Ammon's horn (tissue), 1 donor: Measurements from ENCODE around the gene CEP120.
"Not testable (repeated sequence)": the region's sequence is repeated elsewhere in the genome, so short reads cannot be mapped to it uniquely, and the experiment has no call there.

ENCODE experiments used
- DNase-seq: peaks from one replicate; pipeline ENCODE4 v3.0.0-alpha.2; 2016; ENCODE audit warnings: low spot score

Gene CEP120

DNA sequence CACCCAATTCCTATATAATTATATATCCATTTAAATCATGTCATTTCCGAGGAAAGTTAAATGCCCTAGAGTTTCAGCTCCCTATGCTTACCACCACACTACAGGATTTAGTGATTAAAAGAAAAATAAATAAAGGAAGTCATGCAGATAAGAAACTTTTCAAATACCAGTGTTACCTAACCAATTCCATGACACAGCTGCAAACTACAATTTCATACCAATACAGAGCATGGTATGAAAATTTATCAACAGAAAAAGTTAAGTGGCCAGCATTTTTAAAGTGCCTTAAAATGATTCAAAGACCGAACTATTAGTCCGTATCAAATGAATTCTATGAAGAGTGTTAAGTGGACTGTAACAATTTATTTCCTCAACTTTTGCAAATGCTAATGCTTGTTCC lies 35.9 kb downstream of the CEP120 start:
- DNase-seq, result no peak

DNA sequence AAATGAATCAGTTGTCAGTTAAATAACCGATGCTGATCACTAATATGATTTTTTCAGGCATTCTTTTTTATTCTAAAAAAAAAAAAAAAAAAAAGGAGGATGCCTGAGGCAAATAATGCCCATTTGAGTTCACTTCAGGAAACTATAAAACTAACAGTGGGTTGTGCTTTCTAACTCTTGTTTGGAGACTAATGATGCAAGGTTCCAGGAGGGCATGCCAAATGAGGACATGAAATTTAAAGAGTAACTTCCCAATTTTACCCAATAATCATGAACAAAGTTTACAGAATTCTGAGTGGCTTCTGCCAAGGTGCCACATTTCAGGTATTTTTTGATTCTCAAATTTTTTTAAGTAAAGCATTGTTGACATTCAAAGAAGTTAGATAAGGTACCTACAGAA lies 41.0 kb downstream of the CEP120 start:
- no peak for DNase-seq

DNA sequence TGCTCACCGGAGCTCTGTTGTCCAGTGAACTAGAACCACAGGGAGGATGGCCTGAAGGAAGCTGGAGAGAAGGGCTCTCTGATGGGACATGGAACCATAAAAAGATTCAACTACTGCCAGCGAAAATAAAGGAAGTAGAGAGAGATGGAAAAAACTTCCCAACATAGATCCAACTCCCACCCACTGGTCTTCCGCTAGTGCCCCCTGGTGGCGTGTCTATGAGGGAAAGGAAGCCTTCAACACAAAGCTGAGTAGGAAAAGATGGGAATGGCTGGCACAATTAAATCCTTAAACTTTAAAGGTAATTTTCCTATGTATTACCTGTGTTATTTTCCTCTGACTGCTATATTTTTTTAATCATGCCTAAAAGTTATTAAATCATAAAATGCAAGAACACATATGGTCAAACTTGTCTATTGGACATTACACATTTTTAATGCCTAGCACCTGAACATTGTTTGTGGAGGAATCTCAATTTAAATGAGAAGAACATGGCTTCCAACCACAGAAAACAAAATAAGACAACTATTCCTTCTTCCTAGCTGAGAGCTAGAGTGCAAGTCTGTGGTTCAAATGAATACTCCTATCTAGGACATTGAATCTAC lies 51.5 kb downstream of the CEP120 start:
- DNase-seq, result peak; percentile 16

DNA sequence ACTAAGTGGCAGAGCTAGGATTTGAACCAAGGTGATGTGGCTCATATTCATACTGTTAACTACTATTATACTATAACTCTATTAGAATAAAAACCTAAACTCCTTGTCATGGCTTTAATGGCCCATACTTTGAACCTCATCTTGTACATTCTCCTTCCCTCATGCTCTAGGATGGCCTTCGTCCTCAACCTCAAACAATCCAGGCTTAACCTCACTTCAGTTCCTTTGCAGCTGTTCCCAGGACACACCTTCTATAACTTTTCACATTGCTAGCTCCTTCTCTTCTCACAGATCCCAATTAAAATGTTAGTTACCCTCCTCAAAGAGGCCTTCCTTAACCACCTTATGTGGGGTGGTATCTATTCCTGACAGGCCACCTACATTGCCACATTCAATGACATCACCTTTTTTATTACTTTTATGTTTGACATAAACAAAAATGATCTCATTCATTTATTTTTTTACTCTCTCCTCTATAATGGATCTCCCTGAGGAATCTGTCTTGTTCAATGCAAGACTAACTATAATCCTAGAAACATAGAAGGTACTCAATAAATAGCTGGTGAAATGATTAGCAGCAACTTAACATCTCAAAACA lies 53.7 kb downstream of the CEP120 start:
- DNase-seq, result no peak

DNA sequence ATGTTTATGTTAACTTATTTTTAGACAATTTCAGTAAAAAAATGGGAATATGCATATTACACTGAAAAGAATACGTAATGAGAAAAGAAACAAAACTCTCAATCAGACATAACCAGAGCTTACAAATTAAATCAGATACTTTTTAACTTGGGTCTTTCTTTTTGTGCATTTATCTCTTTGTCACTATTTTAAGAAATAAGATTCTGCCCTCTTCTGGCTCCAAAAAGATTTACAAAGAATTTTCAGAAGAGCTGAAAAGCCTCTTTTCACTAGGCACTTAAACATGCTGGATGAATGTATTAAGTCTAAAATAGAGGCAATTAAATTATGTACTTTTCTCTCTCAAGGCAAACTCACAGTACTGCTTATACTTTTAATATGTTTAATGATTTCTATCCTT lies 55.5 kb downstream of the CEP120 start:
- no peak for DNase-seq

DNA sequence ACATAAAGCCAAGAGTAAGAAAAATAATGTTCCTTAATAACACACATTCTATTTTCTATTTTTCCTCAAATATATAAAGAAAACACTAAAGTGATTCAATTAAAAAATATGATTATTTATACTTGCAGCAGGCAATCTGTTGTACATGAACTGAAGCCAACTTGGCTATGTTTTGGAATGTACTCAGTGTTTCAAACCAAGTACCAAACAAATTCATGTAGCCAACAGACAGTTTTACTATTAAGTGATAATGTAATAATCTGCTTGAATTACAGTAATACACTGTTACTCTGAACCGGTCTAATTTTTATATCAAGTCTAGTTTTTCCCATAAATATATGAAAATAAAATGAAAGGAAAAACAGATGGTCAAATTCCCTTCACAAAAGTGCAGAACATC lies 58.0 kb downstream of the CEP120 start:
- peak; percentile 40 for DNase-seq

DNA sequence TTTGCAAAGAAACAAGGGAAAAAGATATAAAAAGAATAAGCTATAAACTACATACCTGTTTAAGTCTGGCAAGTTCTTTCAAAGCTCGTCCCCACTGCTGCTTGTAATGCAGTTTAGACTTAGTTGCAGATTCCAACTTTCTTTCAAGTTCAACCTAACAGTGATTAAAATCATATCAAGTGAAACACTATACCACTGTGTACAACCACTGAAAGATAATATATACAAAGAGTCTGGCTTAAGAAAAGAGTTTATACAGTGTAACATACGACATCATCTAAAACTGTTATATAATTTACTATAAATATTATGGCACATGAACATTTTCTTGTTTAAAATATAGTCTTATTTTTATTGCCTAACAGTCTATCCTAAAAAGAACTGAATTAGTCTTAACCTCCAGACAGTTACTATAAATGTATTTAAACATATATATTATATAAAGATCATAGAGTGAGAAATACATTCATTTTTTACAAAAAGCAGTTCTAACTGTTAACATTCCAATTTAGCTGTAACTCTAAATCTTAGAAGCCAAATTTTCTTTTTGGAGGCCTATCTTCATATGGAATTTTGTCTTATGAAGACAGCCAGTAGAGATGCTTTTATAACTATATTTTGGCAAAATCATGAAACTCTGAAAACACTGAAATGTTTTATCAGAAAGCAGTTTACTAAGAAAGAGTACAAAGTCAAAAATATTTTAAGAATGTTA lies 58.6 kb downstream of the CEP120 start:
- no peak for DNase-seq

DNA sequence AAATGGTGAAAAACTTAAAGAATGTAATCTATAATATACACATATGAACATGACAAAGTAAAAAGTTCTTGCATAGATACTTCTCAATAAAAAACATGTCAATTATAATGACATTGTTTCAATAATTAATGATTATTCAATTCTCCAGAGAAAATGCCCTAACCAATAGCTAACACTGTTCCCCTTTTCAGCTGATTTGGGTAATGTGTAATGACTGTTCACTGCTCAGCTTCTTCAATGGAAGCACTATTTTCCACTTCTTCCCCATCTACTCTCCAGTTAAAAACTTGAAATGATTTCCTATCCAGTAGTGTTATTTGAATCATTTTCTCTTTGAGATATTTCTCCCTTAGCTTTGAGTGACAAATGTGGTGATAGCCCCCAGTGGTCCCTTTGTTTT lies 62.3 kb downstream of the CEP120 start:
- DNase-seq, result no peak

DNA sequence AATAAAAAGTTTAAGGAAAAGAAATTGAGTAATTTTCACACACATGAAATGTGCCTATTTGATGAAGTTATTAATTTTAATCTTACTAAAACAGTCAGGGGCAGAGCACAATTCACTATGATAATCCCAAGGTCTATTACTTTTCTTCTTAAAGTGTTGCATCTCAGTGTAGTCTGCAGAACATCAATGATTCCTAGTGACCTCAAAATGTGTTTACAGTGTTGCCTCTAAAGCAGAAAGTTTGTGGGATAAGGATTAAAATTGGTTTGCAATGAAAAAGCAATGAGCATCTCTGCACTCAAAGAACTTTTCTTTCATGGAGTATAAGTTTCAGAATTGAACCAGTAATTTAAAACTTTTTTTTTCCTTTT lies 63.0 kb downstream of the CEP120 start:
- no peak for DNase-seq

DNA sequence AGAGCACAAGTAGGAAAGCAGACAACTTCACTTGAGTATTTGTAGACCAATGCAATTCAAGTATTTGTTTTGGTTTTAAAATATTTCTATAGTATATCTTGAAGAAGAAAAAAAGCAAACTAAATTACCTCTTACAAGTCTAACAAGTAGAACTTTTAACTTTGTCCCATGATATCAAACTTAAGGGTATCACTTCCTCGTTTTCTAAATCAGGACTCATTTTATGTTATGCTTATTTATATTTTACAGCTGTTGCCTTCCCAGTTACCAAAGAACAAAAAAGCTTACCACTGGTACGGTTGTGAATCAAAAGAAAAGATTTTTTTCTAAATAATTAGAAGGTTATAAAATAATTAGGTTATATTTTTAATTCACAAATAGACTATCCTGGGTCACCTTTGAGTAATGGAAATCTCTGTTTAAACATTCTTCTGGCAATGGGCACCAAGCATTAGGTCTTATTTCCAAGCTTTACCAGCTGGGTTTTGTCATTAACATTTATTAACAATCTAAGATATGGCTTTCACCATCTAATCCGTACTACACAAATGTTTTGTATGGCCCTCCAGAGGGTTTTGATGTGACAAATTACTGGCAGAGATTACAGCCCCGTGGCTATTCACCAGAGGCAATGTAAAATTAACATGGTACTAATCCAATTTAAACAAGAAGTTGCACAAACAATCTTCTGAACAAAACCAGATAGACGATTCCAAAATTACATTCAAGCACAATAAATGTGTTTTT lies 63.6 kb downstream of the CEP120 start:
- no peak for DNase-seq

DNA sequence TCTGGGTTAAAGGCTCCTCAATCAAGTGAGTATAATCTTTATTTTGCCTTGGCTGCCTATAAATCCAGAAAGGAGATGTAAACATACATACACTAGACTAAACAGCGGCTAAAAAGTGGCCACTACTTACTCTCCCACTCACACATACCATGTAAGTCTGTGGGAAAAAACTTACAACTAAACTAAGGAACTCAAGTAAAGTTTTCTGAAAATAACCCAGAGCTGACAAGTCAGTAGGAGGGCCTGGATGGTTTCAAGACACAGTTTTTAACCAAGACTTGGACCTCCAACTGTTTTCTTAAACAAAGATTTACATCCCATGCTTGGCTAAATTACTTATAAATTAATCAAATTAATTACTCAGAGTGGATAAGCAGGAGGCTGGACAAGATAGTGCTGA lies 64.5 kb downstream of the CEP120 start:
- DNase-seq, result no peak

DNA sequence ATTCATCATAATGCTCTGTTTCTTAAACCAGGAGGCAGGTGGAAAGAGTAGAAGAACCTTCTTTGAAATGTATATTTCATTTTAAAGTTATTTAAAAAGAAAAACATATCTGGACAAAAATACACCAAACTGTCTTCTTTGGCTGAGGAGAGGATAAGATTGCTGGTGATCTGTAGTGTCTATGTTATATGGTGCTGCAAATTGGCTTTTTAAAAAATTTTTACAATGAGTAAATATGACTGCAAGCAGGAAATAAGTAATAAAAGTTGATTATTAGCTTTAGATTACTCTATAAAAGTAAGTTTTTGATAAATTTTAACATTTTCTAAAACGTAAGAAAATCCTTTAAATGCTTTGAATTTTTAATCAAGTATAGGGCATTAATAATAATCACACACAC lies 64.9 kb downstream of the CEP120 start:
- no peak for DNase-seq

DNA sequence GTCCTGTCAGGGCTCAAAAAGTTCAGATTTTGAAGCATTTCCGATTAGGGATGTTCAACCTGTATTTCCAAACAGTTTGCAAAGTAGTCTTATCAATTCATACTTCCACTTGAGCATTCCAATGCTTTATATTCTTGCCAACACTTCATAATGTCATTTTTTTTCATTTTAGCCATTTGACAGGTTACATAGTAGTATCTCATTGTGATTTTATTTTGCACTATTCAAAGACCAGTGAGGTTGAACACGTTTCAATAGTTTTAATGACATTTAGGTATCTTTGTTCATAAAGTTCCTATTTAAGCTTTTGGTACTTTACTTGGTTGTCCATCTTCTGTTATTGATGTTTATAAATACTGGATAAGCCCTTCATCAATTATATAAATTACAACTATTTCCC lies 71.4 kb downstream of the CEP120 start:
- no peak for DNase-seq

DNA sequence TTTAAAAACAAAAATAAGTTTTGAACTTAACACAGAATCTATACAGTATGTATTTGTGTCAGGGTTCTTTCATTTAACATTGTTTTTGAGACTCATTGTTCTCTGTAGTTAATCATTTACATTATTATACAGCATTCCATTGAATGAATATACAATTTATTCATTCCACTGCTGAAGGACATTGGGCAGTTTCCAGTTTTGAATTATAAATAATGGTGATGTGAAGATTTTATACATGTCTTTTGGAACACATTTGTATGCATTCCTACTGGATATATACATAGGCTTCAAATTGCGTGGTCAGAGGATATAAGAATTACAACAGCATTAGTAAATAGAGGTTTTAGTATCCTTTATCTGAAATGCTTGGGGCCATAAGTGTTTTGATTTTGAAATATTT lies 72.0 kb downstream of the CEP120 start:
- no peak for DNase-seq

DNA sequence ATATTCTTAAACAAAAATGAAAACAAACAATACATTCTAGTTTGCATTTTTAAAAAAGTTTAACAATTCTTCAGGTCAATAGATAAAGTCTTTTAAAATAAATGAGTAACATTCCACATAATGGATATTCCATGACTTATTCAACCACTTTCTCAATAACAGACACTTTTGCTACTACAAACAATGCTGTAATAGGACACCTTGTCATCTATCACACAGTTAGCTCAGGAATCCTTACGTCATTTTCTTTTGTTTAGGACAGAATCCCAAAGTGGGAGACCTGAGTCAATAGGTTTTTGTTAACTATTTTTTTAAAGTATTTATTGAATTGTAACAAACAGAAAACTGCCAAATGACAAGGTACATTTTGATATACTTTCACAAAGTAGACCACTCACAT lies 72.5 kb downstream of the CEP120 start:
- no peak for DNase-seq

DNA sequence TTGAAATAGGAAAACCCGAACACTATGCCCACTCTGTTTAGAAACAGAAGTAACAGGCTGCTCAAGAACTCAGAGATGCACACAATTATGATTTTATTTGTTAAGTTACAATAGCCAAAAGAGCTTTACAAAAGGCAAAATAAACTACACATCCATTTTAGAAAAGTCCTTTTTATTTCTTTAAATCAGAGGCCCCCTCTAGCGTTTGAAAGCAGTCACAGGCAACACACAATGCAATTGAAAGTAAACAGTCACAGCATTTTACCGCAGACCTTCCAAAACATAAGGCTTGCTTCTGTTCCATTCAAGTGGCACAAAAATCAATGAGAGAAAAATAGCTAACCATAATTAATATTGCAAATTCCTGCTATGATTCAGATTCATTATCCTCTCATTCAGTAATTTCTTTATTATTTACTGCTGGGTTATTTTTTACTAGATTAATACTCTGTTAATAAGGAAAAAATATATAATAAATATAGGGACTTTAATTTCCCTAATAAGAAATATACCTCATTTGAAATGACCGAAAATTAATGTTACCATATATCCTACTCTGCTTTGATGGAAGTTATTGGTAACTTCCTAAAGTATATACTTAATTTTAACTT lies 78.3 kb downstream of the CEP120 start:
- DNase-seq, result peak; percentile 66

DNA sequence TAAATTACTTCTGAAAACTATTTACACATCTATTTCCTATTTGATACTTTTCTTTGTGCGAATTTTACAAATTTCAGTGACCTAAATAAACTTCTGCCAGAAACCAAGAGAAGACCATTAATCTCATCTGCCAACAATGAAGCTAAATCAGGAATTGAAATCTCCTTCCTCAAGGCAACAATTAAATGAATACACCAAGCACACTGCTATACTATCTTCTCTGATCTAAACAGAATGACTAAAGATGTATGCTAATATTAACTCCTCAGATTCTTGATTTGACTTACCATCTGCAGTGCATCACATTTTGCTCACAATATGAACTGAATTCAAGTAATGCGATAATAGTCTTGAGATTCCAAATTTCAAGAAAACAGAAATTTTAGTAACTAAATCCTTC lies 82.3 kb downstream of the CEP120 start:
- no peak for DNase-seq

DNA sequence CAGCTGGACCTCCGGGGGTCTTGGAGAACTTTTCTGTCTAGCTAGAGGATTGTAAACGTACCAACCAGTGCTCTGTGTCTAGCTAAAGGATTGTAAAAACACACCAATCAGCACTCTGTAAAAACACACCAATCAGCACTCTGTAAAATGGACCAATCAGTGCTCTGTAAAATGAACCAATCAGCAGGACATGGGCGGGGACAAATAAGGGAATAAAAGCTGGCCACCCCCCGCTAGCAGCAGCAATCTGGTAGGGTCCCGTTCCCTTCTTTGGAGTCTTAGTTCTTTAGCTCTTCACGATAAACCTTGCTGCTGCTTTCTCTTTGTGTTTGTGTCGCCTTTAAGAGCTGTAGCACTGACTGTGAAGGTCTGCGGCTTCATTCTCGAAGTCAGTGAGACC lies 114.8 kb downstream of the CEP120 start:
- DNase-seq, result not testable (repeated sequence)

DNA sequence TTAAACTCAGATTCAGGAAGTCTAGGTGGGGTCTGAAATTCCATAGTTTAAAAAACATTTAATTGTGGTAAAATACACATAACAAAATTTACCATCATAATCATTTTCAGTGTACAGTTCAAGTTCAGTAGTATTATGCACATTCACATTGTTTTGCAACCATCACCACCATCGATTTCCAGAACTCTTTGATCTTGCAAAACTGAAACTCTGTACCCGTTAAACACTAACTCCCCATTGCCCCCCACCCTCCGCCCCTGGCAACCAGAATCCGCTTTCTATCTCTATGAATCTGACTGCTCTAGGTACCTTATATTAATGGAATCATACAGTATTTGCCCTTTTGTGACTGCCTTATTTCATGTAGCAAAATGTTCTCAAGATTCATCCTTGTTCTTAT lies 117.5 kb downstream of the CEP120 start:
- DNase-seq, result no peak

DNA sequence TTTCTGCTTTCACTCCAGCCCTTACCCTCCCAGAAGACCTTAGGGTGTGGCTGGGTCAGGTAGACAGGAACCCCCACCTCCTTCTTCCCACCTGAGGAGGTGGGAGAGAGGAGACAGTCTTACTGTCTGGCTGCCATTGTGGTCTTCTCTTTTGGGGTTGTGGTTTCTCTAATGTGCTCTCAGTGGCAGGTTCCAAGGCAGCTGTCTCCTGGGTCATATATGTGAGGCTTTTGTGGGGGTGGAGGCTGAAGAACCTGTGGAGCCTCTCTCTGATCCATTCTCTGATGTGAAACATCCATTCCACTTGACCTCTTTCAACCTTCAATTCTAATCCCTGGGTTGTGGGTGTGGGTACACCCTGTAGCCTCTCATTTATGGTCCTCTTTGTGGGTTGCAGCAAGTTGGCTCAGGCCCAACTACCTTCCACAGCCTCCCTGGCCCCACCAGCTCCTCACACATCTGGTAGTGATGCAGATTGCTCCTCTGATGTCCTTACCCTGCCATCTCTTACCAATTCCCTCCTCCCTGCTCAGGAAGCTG lies 118.4 kb downstream of the CEP120 start:
- no peak for DNase-seq

DNA sequence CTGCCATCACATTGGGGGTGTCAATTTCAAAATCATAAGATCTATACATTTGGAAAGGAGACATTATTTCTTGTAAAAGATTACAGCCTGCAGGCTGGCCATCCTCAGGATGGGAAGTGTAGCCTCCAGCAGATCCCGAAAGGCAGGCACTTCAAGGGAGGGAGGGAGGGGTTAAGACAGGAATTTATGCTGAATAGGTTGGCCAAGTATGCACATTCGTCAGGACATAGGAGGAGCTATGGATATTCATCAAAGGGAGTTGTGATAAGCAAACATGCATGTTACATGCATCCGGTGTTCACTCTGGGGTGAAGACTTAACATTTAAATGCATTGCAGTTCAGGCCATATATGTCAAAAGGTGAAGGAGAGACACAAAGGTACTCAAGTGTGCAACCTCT lies 119.4 kb downstream of the CEP120 start:
- no peak for DNase-seq

DNA sequence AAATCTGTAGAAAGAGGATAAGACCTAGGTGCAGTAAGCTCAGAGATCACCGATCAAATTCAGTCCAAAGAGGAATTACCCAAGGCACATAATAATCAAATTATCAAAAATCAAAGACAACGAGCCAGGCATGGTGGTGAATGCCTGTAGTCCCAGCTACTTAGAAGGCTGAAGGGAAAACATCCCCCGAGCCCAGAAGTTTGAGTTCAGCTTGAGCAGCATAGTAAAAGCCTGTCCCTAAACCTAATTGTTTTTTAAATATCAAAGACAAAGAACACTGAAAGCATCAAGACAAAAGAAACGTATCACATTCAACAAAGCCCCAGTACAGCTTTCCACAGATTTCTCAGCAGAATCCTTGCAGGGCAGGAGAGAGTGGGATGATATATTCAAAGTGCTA lies 122.9 kb downstream of the CEP120 start:
- no peak for DNase-seq
